GM19455 (cell line): Measurements from ENCODE around the gene COX7B.
"Not testable (repeated sequence)": the region's sequence is repeated elsewhere in the genome, so short reads cannot be mapped to it uniquely, and the experiment has no call there.

Experiments used
- ATAC-seq: cut with Tn5 transposase; IDR thresholded peaks from one replicate; pipeline ENCODE4 v1.9.1; 2021; ENCODE audit not compliant: unreplicated experiment

COX7B gene

GRCh38 chrX:77945031-77945430 is 45.8 kb downstream of the COX7B start:
- not testable (repeated sequence) for ATAC-seq

GRCh38 chrX:77945910-77946545 is 46.8 kb downstream of the COX7B start:
- no peak for ATAC-seq

DNA sequence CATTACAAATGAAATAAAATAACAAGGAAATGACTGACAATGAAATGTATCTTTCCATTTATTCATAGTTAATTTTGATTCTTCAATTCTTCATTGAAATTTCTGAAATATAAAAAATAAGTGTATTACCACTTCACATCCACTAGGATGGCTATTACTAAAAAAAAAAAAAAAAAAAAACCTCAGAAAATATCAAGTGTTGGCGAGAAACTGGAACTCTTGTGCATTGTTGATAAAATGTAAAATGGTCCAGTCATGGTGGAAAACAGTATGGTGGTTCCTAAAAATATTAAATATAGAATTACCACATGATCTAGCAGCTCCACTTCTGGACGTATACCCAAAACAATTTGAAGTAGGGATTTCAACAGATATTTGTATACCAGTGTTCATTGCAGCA is 47.3 kb downstream of the COX7B start:
- no peak for ATAC-seq

DNA sequence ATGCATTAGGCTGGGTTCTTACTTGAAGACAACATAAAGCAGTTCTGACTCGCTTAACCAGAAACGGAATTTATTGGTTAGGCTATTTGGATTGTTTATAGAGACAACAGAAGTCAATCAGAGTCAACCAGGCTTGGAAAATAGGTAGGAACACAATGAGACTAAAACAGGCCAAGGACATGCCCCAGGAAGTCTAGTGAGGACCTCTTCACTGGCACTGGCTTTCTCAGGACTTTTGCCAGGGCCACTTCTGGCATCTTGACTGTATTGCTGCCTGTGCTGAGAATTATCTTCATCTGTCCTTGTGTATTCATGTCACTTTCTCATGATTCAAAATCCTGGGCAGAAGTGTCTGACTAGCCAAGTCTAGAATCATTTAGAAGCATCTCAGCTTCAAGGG is 50.6 kb downstream of the COX7B start:
- no peak for ATAC-seq

- ATAC-seq = no peak
Measured at GRCh38 chrX:77952173-77952572, 52.9 kb downstream of the COX7B start.

DNA sequence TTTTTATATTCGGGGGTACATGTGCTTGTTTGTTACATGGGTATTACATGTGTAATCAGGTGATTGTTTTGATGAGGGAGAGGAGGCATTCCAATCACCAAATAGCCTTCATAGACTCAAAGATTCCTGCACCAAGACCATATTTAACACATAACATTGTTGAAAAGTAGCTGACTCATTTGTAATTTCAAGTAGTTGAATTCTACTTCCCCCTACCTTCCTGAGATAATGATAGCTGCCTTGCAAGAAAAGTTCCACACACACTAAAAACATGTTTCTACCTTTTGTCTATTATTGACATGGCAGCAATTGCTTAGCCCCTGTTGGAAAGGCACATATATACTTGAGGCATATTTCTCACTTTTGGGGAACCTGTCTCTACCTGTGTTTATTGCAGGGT is 54.0 kb downstream of the COX7B start:
- ATAC-seq = no peak

DNA sequence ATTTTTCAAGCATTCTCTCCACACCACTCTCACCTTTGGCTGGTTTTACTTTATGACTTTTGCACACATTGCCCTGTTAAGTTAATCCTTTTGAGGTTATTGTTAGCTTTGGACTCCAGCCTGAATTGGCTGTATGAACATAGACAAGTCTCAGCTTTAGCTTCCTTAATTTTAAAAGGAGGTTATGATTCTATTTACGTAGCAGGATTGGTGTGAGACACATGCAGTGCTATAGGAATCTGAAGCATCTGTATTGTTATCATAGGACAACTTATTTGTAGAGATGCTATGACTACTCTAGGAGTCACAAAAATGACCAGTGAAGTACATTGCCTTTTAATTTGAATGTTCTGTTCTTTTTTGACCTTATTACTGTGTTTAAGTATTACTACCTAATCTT is 54.4 kb downstream of the COX7B start:
- ATAC-seq = no peak
